PC-9 (cell line): ENCODE results near the gene GFOD2. TPM values are rescaled to one million over a fixed set of nuclear protein-coding genes. Genes with fewer than 3 reads are reported as not detected.

Source experiments
- BruUV-seq: library from RNA; stranded (reverse); fragments of 400-500 nt; replicated peaks from 2 replicates; lab custom pipeline; 2021; lab: Mats Ljungman, UMichigan
- CTCF ChIA-PET: fragments of 300-600 bp; sonication (Branson Sonifier 250); formaldehyde crosslinking; loops from one replicate; lab custom pipeline; 2022; ENCODE audit warnings: antibody characterized with exemption; lab: Charles Lee
- POLR2A ChIA-PET: fragments of 300-600 bp; sonication (Branson Sonifier 250); formaldehyde crosslinking; loops from one replicate; lab custom pipeline; 2022; ENCODE audit warnings: antibody characterized with exemption; ENCODE audit not compliant: unreplicated experiment; lab: Charles Lee
- DNase-seq, 2 experiments: peaks; one replicate each; pipeline versions ENCODE4 v3.0.0 to v3.0.0-alpha.2; 2015 to 2022; ENCODE audit warnings: mixed read lengths in 1 of 2
- H2AFZ ChIP-seq: fragments of 200-600 bp; sonication (generic); 2 replicates; pipeline ENCODE4 v1.8.1; 2017; ENCODE audit warnings: antibody characterized with exemption
- H3F3A ChIP-seq: fragments of 200-600 bp; sonication (generic); 2 replicates; pipeline ENCODE4 v1.8.1; 2017; ENCODE audit warnings: antibody characterized with exemption, mild to moderate bottlenecking, low read depth; ENCODE audit not compliant: insufficient read depth
- H3K27ac ChIP-seq: fragments of 200-600 bp; sonication (generic); 2 replicates; pipeline ENCODE4 v1.6.1; 2016; ENCODE audit warnings: mixed run types
- H3K27me3 ChIP-seq: fragments of 200-600 bp; sonication (generic); 2 replicates; pipeline ENCODE4 v1.6.1; 2016; ENCODE audit warnings: low read depth, mixed run types; ENCODE audit not compliant: insufficient read depth
- H3K36me3 ChIP-seq: fragments of 200-600 bp; sonication (generic); 2 replicates; pipeline ENCODE4 v1.6.1; 2016; ENCODE audit warnings: low read depth, mixed run types
- H3K4me1 ChIP-seq: fragments of 200-600 bp; sonication (generic); replicated peaks from 2 replicates; pipeline ENCODE4 v1.6.1; 2016; ENCODE audit warnings: mixed run types; ENCODE audit not compliant: insufficient read depth
- H3K4me2 ChIP-seq: fragments of 200-600 bp; sonication (generic); 2 replicates; pipeline ENCODE4 v1.6.1; 2017; ENCODE audit warnings: mixed run types
- H3K4me3 ChIP-seq: fragments of 200-600 bp; sonication (generic); 2 replicates; pipeline ENCODE4 v1.6.1; 2016; ENCODE audit warnings: mixed run types
- H3K79me2 ChIP-seq: fragments of 200-600 bp; sonication (generic); 2 replicates; pipeline ENCODE4 v1.6.1; 2017; ENCODE audit warnings: low read depth, mixed run types
- H3K9me2 ChIP-seq: fragments of 200-600 bp; sonication (generic); 2 replicates; pipeline ENCODE4 v1.8.1; 2017; ENCODE audit warnings: mild to moderate bottlenecking; ENCODE audit not compliant: insufficient read depth
- H3K9me3 ChIP-seq: fragments of 200-600 bp; sonication (generic); 2 replicates; pipeline ENCODE4 v1.8.1; 2016; ENCODE audit warnings: low read depth; ENCODE audit not compliant: insufficient read depth
- H4K20me1 ChIP-seq: fragments of 200-600 bp; sonication (generic); 2 replicates; pipeline ENCODE4 v1.8.1; 2017; ENCODE audit not compliant: insufficient read depth
- EZH2 ChIP-seq: fragments of 200-600 bp; sonication (generic); IDR thresholded peaks from 2 replicates; pipeline ENCODE4 v1.8.0; 2017; ENCODE audit warnings: antibody characterized with exemption, low read depth
- intact Hi-C: fragments of 100-400 bp; cut with micrococcal nuclease; formaldehyde crosslinking; loops from one replicate; pipeline ENCODE4 v1.10.0; 2022; ENCODE audit not compliant: unreplicated experiment
- total RNA-seq: library from RNA; stranded (reverse); gene quantifications from 2 replicates; pipeline ENCODE4 v1.2.3, GENCODE V29; 2021
- TF ChIP-seq, protein P1 (sequence below): fragments of 200-600 bp; sonication (generic); conservative IDR thresholded peaks from 2 replicates; pipeline ENCODE4 v1.6.1; 2017; ENCODE audit warnings: mixed run types, antibody characterized with exemption, mild to moderate bottlenecking, moderate library complexity

The GFOD2 gene
- total RNA-seq, 1 experiment from 2014 or later: 17.6 TPM

DNA sequence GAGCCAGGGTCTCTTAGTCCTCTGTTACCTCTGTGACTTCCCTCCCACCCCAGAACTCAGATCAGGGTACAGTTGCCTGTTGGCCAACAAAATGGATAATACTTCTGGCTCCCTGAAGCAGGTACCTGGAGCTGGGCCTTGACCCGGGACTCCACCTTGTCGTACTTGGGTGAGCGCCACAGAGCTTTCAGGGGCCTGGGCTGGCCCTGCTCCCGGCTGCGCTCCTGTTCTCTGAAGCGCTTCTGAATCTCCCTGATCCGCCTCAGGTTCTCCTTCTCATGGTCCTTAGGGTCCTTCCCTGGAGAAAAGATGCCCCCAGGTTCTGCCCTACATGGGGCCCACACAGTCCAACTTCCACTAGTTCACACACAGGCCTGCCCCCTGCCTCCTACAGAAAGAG is 54.2 kb downstream of the GFOD2 start:
- no TSS peak for BruUV-seq
- POLR2A ChIA-PET: no interaction called here

DNA sequence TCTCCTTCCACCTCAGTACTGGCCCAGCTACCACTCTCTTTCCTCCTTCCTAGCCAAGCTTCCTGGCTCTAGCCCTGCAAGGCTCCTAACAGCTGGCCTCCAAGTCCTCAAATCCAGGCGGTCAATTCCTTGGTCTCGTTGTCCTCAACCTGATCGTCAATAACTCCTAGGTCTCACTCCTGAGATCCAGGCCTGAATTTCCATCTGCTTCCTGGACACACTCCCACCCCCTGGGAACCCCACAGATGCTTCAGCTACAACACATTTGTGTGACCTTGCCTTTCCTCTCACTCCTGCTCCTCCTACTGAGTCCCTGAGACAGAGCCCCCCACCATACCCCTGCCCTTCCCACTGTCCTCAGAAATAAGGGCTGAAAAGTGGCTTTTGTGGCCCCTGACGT is 54.9 kb downstream of the GFOD2 start:
- no peaks in the 10 kb centered on the region for H3K9me3 ChIP-seq
- H3K79me2 ChIP-seq: peaks cover 5% of the 10 kb centered on the region
- no peak overlapping the region for H3K4me2 ChIP-seq
- no TSS peak for BruUV-seq
- no peaks in the 10 kb centered on the region for H4K20me1 ChIP-seq
- H3K27ac ChIP-seq: no peak overlapping the region
- TF ChIP-seq EZH2: no peak
- TF ChIP-seq, protein P1, sequence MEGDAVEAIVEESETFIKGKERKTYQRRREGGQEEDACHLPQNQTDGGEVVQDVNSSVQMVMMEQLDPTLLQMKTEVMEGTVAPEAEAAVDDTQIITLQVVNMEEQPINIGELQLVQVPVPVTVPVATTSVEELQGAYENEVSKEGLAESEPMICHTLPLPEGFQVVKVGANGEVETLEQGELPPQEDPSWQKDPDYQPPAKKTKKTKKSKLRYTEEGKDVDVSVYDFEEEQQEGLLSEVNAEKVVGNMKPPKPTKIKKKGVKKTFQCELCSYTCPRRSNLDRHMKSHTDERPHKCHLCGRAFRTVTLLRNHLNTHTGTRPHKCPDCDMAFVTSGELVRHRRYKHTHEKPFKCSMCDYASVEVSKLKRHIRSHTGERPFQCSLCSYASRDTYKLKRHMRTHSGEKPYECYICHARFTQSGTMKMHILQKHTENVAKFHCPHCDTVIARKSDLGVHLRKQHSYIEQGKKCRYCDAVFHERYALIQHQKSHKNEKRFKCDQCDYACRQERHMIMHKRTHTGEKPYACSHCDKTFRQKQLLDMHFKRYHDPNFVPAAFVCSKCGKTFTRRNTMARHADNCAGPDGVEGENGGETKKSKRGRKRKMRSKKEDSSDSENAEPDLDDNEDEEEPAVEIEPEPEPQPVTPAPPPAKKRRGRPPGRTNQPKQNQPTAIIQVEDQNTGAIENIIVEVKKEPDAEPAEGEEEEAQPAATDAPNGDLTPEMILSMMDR: no peak
- no peaks in the 10 kb centered on the region for H3K27me3 ChIP-seq
- intact Hi-C loops: no loop called here
- H3F3A ChIP-seq: peaks cover 9% of the 10 kb centered on the region
- peaks cover under 1% of the 10 kb centered on the region; the same call in 1 of the 2 replicates for H3K4me1 ChIP-seq
- CTCF ChIA-PET: no interaction called here
- no peak overlapping the region for H3K4me3 ChIP-seq
- no peaks in the 10 kb centered on the region for H3K9me2 ChIP-seq
- POLR2A ChIA-PET: no interaction called here
- H2AFZ ChIP-seq: no peak overlapping the region
- no peaks in the 10 kb centered on the region for H3K36me3 ChIP-seq
- peak in 1 of 2 experiments; percentile 11 for DNase-seq

More for the DNA sequence above, 54.2 kb downstream of the GFOD2 start:
- Histone ChIP-seq H3K36me3 (no peaks in the 10 kb centered on the region), H4K20me1 (no peaks in the 10 kb centered on the region), H3K79me2 (no peaks in the 10 kb centered on the region), H3K27me3 (no peaks in the 10 kb centered on the region), H3K9me3 (no peaks in the 10 kb centered on the region), H3K9me2 (no peaks in the 10 kb centered on the region), H3K4me1 (no peaks in the 10 kb centered on the region), H3K27ac (no peak overlapping the region), H3K4me3 (no peak overlapping the region), H3K4me2 (no peak overlapping the region), H3F3A (peaks cover 12% of the 10 kb centered on the region), H2AFZ (no peak overlapping the region)
- no peak for DNase-seq
- intact Hi-C loops: no loop called here
- CTCF ChIA-PET: no interaction called here
- TF ChIP-seq, protein P1: no peak
- TF ChIP-seq EZH2: no peak

GRCh38 chr16:67663877-67664222 is 55.3 kb downstream of the GFOD2 start:
- DNase-seq: peak in 1 of 2 experiments; percentile 23
- intact Hi-C loops: no loop called here
- Histone ChIP-seq H3K9me2 (no peaks in the 10 kb centered on the region), H4K20me1 (no peaks in the 10 kb centered on the region), H2AFZ (no peak overlapping the region), H3K9me3 (no peaks in the 10 kb centered on the region), H3K27ac (no peak overlapping the region), H3K27me3 (no peaks in the 10 kb centered on the region), H3K4me2 (no peak overlapping the region), H3K79me2 (peaks cover 8% of the 10 kb centered on the region), H3F3A (peaks cover 9% of the 10 kb centered on the region), H3K4me3 (no peak overlapping the region), H3K36me3 (no peaks in the 10 kb centered on the region), H3K4me1 (peaks cover 5% of the 10 kb centered on the region)
- TF ChIP-seq EZH2: no peak
- TF ChIP-seq, protein P1: no peak
- ChIA-PET CTCF (interaction anchor here (0.6 kb wide), 1 partner anchor 184 kb away, joined by 4 read pairs; the partner anchor contains the start of gene CENPT), POLR2A (interaction anchor here (0.6 kb wide), 1 partner anchor 79 kb away, joined by 4 read pairs; no protein-coding TSS in a partner anchor)
- BruUV-seq: no TSS peak
